HG02678 (cell line): ENCODE data around the gene AKIP1.
A peak's percentile ranks its signal among the peaks of the same experiment; 100 is the strongest.
"Not testable (repeated sequence)": the region's sequence is repeated elsewhere in the genome, so short reads cannot be mapped to it uniquely, and the experiment has no call there.

Experiments used
- ATAC-seq: cut with Tn5 transposase; IDR thresholded peaks from one replicate; pipeline ENCODE4 v1.9.1; 2021; ENCODE audit warnings: mild to moderate bottlenecking, moderate library complexity; ENCODE audit not compliant: unreplicated experiment

AKIP1 gene

GRCh38 chr11:8911029-8911823, at the start of gene AKIP1:
AKIP1 (plus strand) TSS chr11:8911189; CDS start chr11:8911450, 261 bp downstream.
- peak; percentile 73 for ATAC-seq

GRCh38 chr11:8863838-8864237, 47.2 kb upstream of the AKIP1 start:
- no peak for ATAC-seq

GRCh38 chr11:8865304-8865703, 45.7 kb upstream of the AKIP1 start:
- no peak for ATAC-seq

- ATAC-seq = no peak
Observed at GRCh38 chr11:8867035-8867434, 44.0 kb upstream of the AKIP1 start.

- ATAC-seq = no peak
Observed at GRCh38 chr11:8867931-8868631, 42.9 kb upstream of the AKIP1 start.

- ATAC-seq = no peak
Observed at GRCh38 chr11:8870411-8871170, 40.4 kb upstream of the AKIP1 start.

GRCh38 chr11:8871171-8871775, 39.7 kb upstream of the AKIP1 start:
- no peak for ATAC-seq

- ATAC-seq = no peak
Observed at GRCh38 chr11:8871962-8872361, 39.0 kb upstream of the AKIP1 start.

- no peak for ATAC-seq
Observed at GRCh38 chr11:8873741-8874405, 37.1 kb upstream of the AKIP1 start.

- ATAC-seq = no peak
Observed at GRCh38 chr11:8878771-8879170, 32.2 kb upstream of the AKIP1 start.

- not testable (repeated sequence) for ATAC-seq
Observed at GRCh38 chr11:8881585-8881984, 29.4 kb upstream of the AKIP1 start.

GRCh38 chr11:8886322-8886721, 24.7 kb upstream of the AKIP1 start:
- no peak for ATAC-seq

- not testable (repeated sequence) for ATAC-seq
Observed at GRCh38 chr11:8891185-8891584, 19.8 kb upstream of the AKIP1 start.

GRCh38 chr11:8899119-8899753, 11.8 kb upstream of the AKIP1 start:
- ATAC-seq = no peak

GRCh38 chr11:8905528-8906165, 5.3 kb upstream of the AKIP1 start:
- ATAC-seq = no peak

GRCh38 chr11:8907116-8907515, 3.9 kb upstream of the AKIP1 start:
- ATAC-seq = no peak

- ATAC-seq = no peak
Observed at GRCh38 chr11:8908099-8908498, 2.9 kb upstream of the AKIP1 start.

GRCh38 chr11:8910649-8911026, 351 bp upstream of the AKIP1 start:
- ATAC-seq = peak; percentile 5

- peak; percentile 38 for ATAC-seq
Observed at GRCh38 chr11:8913961-8914660, 3.1 kb downstream of the AKIP1 start.
